Spleen (tissue), 11 donors: ENCODE data around the gene ARFGAP1. TPM values are rescaled to one million over a fixed set of nuclear protein-coding genes. Genes with fewer than 3 reads are reported as not detected.
"Not testable (repeated sequence)": the region's sequence is repeated elsewhere in the genome, so short reads cannot be mapped to it uniquely, and the experiment has no call there.

Experiments used
- DNase-seq: peaks from one replicate; pipeline ENCODE4 v3.0.0-alpha.2; 2020
- H3K27ac ChIP-seq, 8 donors: fragments of 200-600 bp; sonication (generic) in 7 of 8; 1 replicate in 4 of 8; 2 replicates in 4 of 8; pipeline versions ENCODE4 v1.5.0 to v1.8.0; 2016 to 2021; ENCODE audit warnings: inconsistent platforms in 4 of 8, mild to moderate bottlenecking in 4 of 8, moderate library complexity in 1 of 8
- H3K27me3 ChIP-seq, 7 donors: fragments of 200-600 bp; sonication (generic) in 6 of 7; replicated peaks in 1 of 7; 1 replicate in 4 of 7; 2 replicates in 3 of 7; pipeline versions ENCODE4 v1.5.0 to v1.8.0; 2016 to 2021; ENCODE audit warnings: inconsistent platforms in 3 of 7, mild to moderate bottlenecking in 1 of 7
- H3K36me3 ChIP-seq, 6 donors: fragments of 200-600 bp; sonication (generic) in 5 of 6; 1 replicate in 4 of 6; 2 replicates in 2 of 6; pipeline versions ENCODE4 v1.5.0 to v1.8.0; 2016 to 2021; ENCODE audit warnings: inconsistent platforms in 2 of 6
- H3K4me1 ChIP-seq, 6 donors: fragments of 200-600 bp; sonication (generic) in 5 of 6; 1 replicate in 3 of 6; 2 replicates in 3 of 6; pipeline versions ENCODE4 v1.5.0 to v1.8.0; 2016 to 2021; ENCODE audit warnings: inconsistent platforms in 3 of 6
- H3K4me3 ChIP-seq, 8 donors: fragments of 200-600 bp; sonication (generic) in 7 of 8; 1 replicate in 4 of 8; 2 replicates in 4 of 8; pipeline versions ENCODE4 v1.5.0 to v1.8.0; 2016 to 2021; ENCODE audit warnings: inconsistent platforms in 4 of 8, mild to moderate bottlenecking in 4 of 8, moderate library complexity in 2 of 8
- H3K9me3 ChIP-seq, 8 donors: fragments of 200-600 bp; sonication (generic) in 7 of 8; 1 replicate in 4 of 8; 2 replicates in 4 of 8; pipeline versions ENCODE4 v1.5.0 to v1.8.0; 2016 to 2021; ENCODE audit warnings: inconsistent platforms in 4 of 8
- CTCF ChIP-seq, 11 experiments: fragments of 200-600 bp in 7 of 11; fragments of 450-650 bp in 4 of 11; sonication (generic) in 4 of 11; IDR thresholded peaks in 8 of 11; conservative IDR thresholded peaks in 3 of 11; 1 replicate in 7 of 11; 2 replicates in 4 of 11; pipeline versions ENCODE4 v1.4.0 to v1.8.0; 2016 to 2021; ENCODE audit warnings: antibody characterized with exemption in 11 of 11, inconsistent platforms in 4 of 11, mild to moderate bottlenecking in 1 of 11
- POLR2A ChIP-seq, 3 donors: fragments of 450-650 bp; IDR thresholded peaks; one replicate each; pipeline ENCODE4 v1.5.1; 2017; ENCODE audit warnings: antibody characterized with exemption in 3 of 3, mild to moderate bottlenecking in 1 of 3
- POLR2AphosphoS5 ChIP-seq, 3 donors: sonication (generic); formaldehyde crosslinking; IDR thresholded peaks; one replicate each; pipeline ENCODE4 v1.5.1; 2017; ENCODE audit warnings: antibody characterized with exemption in 3 of 3
- WGBS, 5 donors: extraction: QIAGEN DNeasy Blood & Tissue Kit in 3 of 5; methylation state at CpG; one replicate each; pipeline versions ENCODE4 v1.1.5 to v1.1.7; 2013 to 2018; 5-methylcytosine and 5-hydroxymethylcytosine counted together
- intact Hi-C: fragments of 100-400 bp; cut with DNase I; formaldehyde crosslinking; loops from one replicate; pipeline ENCODE4 v1.15.0; 2023; ENCODE audit warnings: low total_unique reads
- polyA plus RNA-seq, 3 donors: library from polyadenylated mRNA; stranded (reverse); fragments of 200-250 nt; gene quantifications; one replicate each; pipeline ENCODE4 v1.2.1, GENCODE V29; 2013
- total RNA-seq, 7 donors: library from RNA; depleted of rRNA in 3 of 7; stranded (reverse); fragments of >200 nt in 3 of 7; fragmentation: NEBNext Ultra II Directional in 4 of 7; extraction: Animal tissue kit (Norgen Biotek cat#: 25700) in 4 of 7; gene quantifications; one replicate each; pipeline versions ENCODE4 v1.1.0 to v1.2.1, GENCODE V29; 2016 to 2021
- donor health status: healthy with polysubstance abuse.
- donor health status: DM: no; HTN: no; CAD: no; lungs with moderate emphysema.
- donor health status: DM: no; HTN: no; CAD: no.
- donor health status: Bipolar disorder and iron deficiency.
- donor health status: healthy.
- donor health status: DM: no; HTN: no; CAD: no.
- donor health status: DM: yes; HTN: yes; CAD: no.

ARFGAP1 gene
- total and polyA plus RNA-seq, 10 donors: 44.4 to 165 (median 96.1) TPM

GRCh38 chr20:63334356-63334755, 61.7 kb downstream of the ARFGAP1 start:
- WGBS, 5 donors: 78 to 96% (median 82%) methylated on average over 8 of the region's 8 CpGs
- H3K4me3 ChIP-seq: no peak overlapping the region
- peak overlapping the region in 1 of 8 donors; percentile 33 for H3K27ac ChIP-seq
- DNase-seq: peak; percentile 13
- no peak for TF ChIP-seq POLR2A (IDR thresholded peaks at IDR 0.05)
- TF ChIP-seq CTCF (IDR thresholded peaks at IDR 0.05 in 8 of 11, conservative IDR thresholded peaks at IDR 0.05 in 3 of 11): no peak
- TF ChIP-seq POLR2AphosphoS5 (IDR thresholded peaks at IDR 0.05): no peak
- intact Hi-C loops: no loop called here
- peaks cover 0 to 76% (median 0%) of the 10 kb centered on the region in 7 donors for H3K27me3 ChIP-seq
- peaks cover 0 to 11% (median 0%) of the 10 kb centered on the region in 6 donors for H3K4me1 ChIP-seq
- no peaks in the 10 kb centered on the region for H3K36me3 ChIP-seq
- H3K9me3 ChIP-seq: peaks cover 0 to 22% (median 13%) of the 10 kb centered on the region in 8 donors

DNA sequence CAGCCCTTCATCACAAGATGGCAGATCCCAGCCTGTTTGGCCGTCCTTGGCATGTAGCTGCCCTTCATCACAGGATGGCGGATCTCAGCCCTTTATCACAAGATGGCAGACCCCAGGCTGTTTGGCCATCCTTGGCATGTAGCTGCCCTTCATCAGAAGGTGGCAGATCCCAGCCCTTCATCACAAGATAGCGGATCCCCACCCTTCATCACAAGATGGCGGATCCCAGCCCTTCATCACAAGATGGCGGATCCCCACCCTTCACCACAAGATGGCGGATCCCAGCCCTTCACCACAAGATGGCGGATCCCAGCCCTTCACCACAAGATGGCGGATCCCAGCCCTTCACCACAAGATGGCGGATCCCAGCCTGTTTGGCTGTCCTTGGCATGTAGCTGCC, 62.4 kb downstream of the ARFGAP1 start:
- intact Hi-C loops, H3K36me3 ChIP-seq: not testable (repeated sequence)
- 85 to 98% (median 94%) methylated on average over 3 to 9 of the region's 9 CpGs for WGBS, 5 donors

DNA sequence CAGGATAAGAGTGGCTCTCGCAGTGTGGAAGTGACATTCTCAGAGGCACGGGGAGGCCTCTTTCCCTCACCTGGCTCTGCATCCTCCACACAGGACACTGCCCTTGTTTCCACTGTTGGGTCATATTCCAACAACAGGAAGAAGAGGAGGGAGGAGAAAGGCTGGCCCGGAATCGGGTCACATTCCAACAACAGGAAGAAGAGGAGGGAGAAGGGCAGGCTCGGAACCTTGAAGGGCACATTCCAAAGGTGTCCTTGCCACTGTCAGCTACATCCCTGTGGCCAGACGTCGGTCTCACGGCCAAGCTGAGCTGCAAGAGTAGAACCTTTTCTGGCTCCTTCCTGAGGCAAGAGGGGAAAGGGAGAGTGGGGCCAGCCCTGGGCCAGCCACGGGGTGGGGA, 63.1 kb downstream of the ARFGAP1 start:
- no peaks in the 10 kb centered on the region for H3K36me3 ChIP-seq
- H3K27ac ChIP-seq: peak overlapping the region in 4 of 8 donors; percentile 34 to 65 (median 50)
- no peak for TF ChIP-seq CTCF (IDR thresholded peaks at IDR 0.05 in 8 of 11, conservative IDR thresholded peaks at IDR 0.05 in 3 of 11)
- TF ChIP-seq POLR2AphosphoS5 (IDR thresholded peaks at IDR 0.05): peak in 2 of 3 donors; percentile 52 to 59
- no peak overlapping the region for H3K4me3 ChIP-seq
- 35 to 42% (median 41%) methylated on average over 9 of the region's 9 CpGs for WGBS, 5 donors
- H3K27me3 ChIP-seq: peaks cover 0 to 64% (median 0%) of the 10 kb centered on the region in 7 donors
- peaks cover 0 to 22% (median 13%) of the 10 kb centered on the region in 8 donors for H3K9me3 ChIP-seq
- DNase-seq: peak; percentile 49
- intact Hi-C loops: no loop called here
- peaks cover 0 to 11% (median 0%) of the 10 kb centered on the region in 6 donors for H3K4me1 ChIP-seq

More for the DNA sequence above, 62.4 kb downstream of the ARFGAP1 start:
- H3K27me3 ChIP-seq: peaks cover 0 to 71% (median 0%) of the 10 kb centered on the region in 7 donors
- H3K4me3 ChIP-seq: not testable (repeated sequence)
- DNase-seq: peak; percentile 19
- H3K4me1 ChIP-seq: peaks cover 0 to 11% (median 0%) of the 10 kb centered on the region in 6 donors
- peaks cover 0 to 22% (median 13%) of the 10 kb centered on the region in 8 donors for H3K9me3 ChIP-seq
- peak overlapping the region in 4 of 8 donors; percentile 34 to 65 (median 50) for H3K27ac ChIP-seq

GRCh38 chr20:63336232-63336752, 63.7 kb downstream of the ARFGAP1 start:
- H3K9me3 ChIP-seq: peaks cover 0 to 18% (median 11%) of the 10 kb centered on the region in 8 donors
- H3K27me3 ChIP-seq: peaks cover 0 to 62% (median 0%) of the 10 kb centered on the region in 7 donors
- intact Hi-C loops: no loop called here
- H3K36me3 ChIP-seq: no peaks in the 10 kb centered on the region
- H3K4me3 ChIP-seq: no peak overlapping the region
- WGBS, 5 donors: 89 to 92% (median 91%) methylated on average over 29 of the region's 29 CpGs
- H3K4me1 ChIP-seq: peaks cover 0 to 11% (median 0%) of the 10 kb centered on the region in 6 donors
- peak overlapping the region in 1 of 8 donors; percentile 34 for H3K27ac ChIP-seq
- TF ChIP-seq CTCF (IDR thresholded peaks at IDR 0.05 in 8 of 11, conservative IDR thresholded peaks at IDR 0.05 in 3 of 11): no peak
- TF ChIP-seq POLR2A (IDR thresholded peaks at IDR 0.05): no peak
- no peak for TF ChIP-seq POLR2AphosphoS5 (IDR thresholded peaks at IDR 0.05)
- peak; percentile 62 for DNase-seq
